HepG2 (cell line): ENCODE data around the gene NUDT13. TPM values are rescaled to one million over a fixed set of nuclear protein-coding genes. Genes with fewer than 3 reads are reported as not detected.

Experiments used
- ISL2 ChIP-seq: sonication (generic); formaldehyde crosslinking; IDR thresholded peaks from 2 replicates; pipeline ENCODE4 v1.5.0; 2020; ENCODE audit warnings: missing genetic modification reagents
- SIN3B ChIP-seq: fragments of 150-350 bp; IDR thresholded peaks from 2 replicates; pipeline ENCODE4 v1.6.1; 2014; ENCODE audit warnings: low read length
- ZNF264 ChIP-seq: sonication (generic); formaldehyde crosslinking; IDR thresholded peaks from 2 replicates; pipeline ENCODE4 v1.4.0; 2020; ENCODE audit warnings: missing genetic modification reagents
- ZNF567 ChIP-seq: sonication (generic); formaldehyde crosslinking; IDR thresholded peaks from 2 replicates; pipeline ENCODE4 v1.8.1; 2023; ENCODE audit warnings: mild to moderate bottlenecking, missing genetic modification reagents, borderline replicate concordance
- polyA plus RNA-seq, 8 experiments: library from polyadenylated mRNA; depleted of rRNA in 3 of 8; stranded (reverse) in 7 of 8; unstranded in 1 of 8; fragments of >200 nt; fragmentation: Illumina TruSeq in 4 of 8; extraction: Trizol in 4 of 8; gene quantifications; 2 replicates each; pipeline versions ENCODE4 v1.2.1 to v1.2.3, GENCODE V29; 2011 to 2016; ENCODE audit warnings: low read depth in 4 of 8, missing spikeins in 1 of 8, mixed read lengths in 1 of 8; ENCODE audit not compliant: insufficient read depth in 1 of 8
- total RNA-seq, 5 experiments: library from RNA; depleted of rRNA; stranded (reverse); fragments of >200 nt; fragmentation: Illumina TruSeq; extraction: Trizol; gene quantifications; 2 replicates each; pipeline ENCODE4 v1.2.3, GENCODE V29; 2016; ENCODE audit warnings: low read depth in 1 of 5
- TF ChIP-seq, protein P1 (sequence below): sonication (generic); formaldehyde crosslinking; IDR thresholded peaks from 2 replicates; pipeline ENCODE4 v1.4.0; 2020; ENCODE audit warnings: mild to moderate bottlenecking, missing genetic modification reagents, borderline replicate concordance
- TF ChIP-seq, protein P2 (sequence below): IDR thresholded peaks from 2 replicates; pipeline ENCODE4 v1.6.1; 2016; ENCODE audit warnings: low read depth, missing genetic modification reagents, missing compliant biosample characterization
- TF ChIP-seq, protein P3 (sequence below): sonication (generic); formaldehyde crosslinking; IDR thresholded peaks from 2 replicates; pipeline ENCODE4 v1.8.0; 2022; ENCODE audit warnings: mild to moderate bottlenecking, missing genetic modification reagents, moderate library complexity
- TF ChIP-seq, protein P4 (sequence below): sonication (generic); formaldehyde crosslinking; IDR thresholded peaks from 2 replicates; pipeline ENCODE4 v1.4.0; 2020; ENCODE audit warnings: mild to moderate bottlenecking, missing genetic modification reagents
- TF ChIP-seq, protein P5 (sequence below): sonication (generic); formaldehyde crosslinking; IDR thresholded peaks from 2 replicates; pipeline ENCODE4 v1.5.0; 2020; ENCODE audit warnings: missing genetic modification reagents

The NUDT13 gene
- total and polyA plus RNA-seq, 2 of the 13 experiments (the other 11 are each of a cell fraction or from before 2014, with no cell fraction given): 4.2 to 6.5 TPM

DNA sequence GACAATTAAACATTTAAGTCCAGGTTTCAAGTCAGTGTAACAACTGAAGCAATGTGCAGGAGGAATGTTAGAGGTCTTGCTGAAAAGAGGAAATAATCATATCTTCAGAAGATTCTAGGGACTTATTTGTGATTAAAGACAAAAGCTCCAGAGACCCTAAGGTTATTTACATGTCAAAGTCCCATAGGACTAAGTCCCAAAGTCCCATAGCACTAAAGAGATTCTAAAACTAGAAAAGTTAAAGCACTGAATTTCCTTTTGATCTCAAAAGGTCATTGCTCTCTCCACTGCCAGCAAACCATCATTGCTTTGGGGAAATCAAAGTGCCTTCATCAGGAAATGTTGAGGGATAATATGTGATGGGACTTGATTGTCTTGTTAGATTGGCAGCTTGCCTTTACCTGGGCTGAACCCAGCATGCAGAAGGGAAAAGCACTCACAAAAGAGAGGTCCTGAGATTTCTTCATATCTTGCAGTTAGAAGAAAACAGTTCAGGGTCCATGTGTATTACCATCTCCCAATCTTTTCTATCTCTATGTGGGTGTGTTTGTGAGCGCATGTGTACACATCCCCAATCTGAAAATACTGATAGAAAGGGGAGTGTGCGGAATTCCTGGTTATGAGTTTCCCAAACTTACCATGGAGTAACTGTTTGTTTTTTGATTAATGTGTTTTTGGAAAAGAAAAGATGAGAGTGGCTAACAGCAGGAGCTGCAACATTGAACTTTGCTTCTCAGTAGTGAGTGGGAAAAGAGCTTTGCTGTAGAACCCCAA, 21.8 kb downstream of the NUDT13 start (continued):
- TF ChIP-seq, protein P1, sequence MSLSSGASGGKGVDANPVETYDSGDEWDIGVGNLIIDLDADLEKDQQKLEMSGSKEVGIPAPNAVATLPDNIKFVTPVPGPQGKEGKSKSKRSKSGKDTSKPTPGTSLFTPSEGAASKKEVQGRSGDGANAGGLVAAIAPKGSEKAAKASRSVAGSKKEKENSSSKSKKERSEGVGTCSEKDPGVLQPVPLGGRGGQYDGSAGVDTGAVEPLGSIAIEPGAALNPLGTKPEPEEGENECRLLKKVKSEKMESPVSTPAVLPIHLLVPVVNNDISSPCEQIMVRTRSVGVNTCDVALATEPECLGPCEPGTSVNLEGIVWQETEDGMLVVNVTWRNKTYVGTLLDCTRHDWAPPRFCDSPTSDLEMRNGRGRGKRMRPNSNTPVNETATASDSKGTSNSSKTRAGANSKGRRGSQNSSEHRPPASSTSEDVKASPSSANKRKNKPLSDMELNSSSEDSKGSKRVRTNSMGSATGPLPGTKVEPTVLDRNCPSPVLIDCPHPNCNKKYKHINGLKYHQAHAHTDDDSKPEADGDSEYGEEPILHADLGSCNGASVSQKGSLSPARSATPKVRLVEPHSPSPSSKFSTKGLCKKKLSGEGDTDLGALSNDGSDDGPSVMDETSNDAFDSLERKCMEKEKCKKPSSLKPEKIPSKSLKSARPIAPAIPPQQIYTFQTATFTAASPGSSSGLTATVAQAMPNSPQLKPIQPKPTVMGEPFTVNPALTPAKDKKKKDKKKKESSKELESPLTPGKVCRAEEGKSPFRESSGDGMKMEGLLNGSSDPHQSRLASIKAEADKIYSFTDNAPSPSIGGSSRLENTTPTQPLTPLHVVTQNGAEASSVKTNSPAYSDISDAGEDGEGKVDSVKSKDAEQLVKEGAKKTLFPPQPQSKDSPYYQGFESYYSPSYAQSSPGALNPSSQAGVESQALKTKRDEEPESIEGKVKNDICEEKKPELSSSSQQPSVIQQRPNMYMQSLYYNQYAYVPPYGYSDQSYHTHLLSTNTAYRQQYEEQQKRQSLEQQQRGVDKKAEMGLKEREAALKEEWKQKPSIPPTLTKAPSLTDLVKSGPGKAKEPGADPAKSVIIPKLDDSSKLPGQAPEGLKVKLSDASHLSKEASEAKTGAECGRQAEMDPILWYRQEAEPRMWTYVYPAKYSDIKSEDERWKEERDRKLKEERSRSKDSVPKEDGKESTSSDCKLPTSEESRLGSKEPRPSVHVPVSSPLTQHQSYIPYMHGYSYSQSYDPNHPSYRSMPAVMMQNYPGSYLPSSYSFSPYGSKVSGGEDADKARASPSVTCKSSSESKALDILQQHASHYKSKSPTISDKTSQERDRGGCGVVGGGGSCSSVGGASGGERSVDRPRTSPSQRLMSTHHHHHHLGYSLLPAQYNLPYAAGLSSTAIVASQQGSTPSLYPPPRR: peak; percentile 88
- TF ChIP-seq, protein P2, sequence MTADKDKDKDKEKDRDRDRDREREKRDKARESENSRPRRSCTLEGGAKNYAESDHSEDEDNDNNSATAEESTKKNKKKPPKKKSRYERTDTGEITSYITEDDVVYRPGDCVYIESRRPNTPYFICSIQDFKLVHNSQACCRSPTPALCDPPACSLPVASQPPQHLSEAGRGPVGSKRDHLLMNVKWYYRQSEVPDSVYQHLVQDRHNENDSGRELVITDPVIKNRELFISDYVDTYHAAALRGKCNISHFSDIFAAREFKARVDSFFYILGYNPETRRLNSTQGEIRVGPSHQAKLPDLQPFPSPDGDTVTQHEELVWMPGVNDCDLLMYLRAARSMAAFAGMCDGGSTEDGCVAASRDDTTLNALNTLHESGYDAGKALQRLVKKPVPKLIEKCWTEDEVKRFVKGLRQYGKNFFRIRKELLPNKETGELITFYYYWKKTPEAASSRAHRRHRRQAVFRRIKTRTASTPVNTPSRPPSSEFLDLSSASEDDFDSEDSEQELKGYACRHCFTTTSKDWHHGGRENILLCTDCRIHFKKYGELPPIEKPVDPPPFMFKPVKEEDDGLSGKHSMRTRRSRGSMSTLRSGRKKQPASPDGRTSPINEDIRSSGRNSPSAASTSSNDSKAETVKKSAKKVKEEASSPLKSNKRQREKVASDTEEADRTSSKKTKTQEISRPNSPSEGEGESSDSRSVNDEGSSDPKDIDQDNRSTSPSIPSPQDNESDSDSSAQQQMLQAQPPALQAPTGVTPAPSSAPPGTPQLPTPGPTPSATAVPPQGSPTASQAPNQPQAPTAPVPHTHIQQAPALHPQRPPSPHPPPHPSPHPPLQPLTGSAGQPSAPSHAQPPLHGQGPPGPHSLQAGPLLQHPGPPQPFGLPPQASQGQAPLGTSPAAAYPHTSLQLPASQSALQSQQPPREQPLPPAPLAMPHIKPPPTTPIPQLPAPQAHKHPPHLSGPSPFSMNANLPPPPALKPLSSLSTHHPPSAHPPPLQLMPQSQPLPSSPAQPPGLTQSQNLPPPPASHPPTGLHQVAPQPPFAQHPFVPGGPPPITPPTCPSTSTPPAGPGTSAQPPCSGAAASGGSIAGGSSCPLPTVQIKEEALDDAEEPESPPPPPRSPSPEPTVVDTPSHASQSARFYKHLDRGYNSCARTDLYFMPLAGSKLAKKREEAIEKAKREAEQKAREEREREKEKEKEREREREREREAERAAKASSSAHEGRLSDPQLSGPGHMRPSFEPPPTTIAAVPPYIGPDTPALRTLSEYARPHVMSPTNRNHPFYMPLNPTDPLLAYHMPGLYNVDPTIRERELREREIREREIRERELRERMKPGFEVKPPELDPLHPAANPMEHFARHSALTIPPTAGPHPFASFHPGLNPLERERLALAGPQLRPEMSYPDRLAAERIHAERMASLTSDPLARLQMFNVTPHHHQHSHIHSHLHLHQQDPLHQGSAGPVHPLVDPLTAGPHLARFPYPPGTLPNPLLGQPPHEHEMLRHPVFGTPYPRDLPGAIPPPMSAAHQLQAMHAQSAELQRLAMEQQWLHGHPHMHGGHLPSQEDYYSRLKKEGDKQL (CRISPR knock-in tag): peak; percentile 79
- TF ChIP-seq SIN3B (no peak), ZNF567 (CRISPR knock-in tag) (no peak), ZNF264 (CRISPR knock-in tag) (peak; percentile 67; the same call in 1 of the 2 replicates), ISL2 (CRISPR knock-in tag) (peak; percentile 94)
- TF ChIP-seq, protein P3, sequence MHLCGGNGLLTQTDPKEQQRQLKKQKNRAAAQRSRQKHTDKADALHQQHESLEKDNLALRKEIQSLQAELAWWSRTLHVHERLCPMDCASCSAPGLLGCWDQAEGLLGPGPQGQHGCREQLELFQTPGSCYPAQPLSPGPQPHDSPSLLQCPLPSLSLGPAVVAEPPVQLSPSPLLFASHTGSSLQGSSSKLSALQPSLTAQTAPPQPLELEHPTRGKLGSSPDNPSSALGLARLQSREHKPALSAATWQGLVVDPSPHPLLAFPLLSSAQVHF (CRISPR knock-in tag): no peak
- TF ChIP-seq, protein P4, sequence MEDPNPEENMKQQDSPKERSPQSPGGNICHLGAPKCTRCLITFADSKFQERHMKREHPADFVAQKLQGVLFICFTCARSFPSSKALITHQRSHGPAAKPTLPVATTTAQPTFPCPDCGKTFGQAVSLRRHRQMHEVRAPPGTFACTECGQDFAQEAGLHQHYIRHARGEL (CRISPR knock-in tag): no peak
- TF ChIP-seq, protein P5, sequence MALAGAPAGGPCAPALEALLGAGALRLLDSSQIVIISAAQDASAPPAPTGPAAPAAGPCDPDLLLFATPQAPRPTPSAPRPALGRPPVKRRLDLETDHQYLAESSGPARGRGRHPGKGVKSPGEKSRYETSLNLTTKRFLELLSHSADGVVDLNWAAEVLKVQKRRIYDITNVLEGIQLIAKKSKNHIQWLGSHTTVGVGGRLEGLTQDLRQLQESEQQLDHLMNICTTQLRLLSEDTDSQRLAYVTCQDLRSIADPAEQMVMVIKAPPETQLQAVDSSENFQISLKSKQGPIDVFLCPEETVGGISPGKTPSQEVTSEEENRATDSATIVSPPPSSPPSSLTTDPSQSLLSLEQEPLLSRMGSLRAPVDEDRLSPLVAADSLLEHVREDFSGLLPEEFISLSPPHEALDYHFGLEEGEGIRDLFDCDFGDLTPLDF (CRISPR knock-in tag): no peak
